K562 (cell line): ENCODE results near the gene COL24A1.
"Not testable (repeated sequence)": the region's sequence is repeated elsewhere in the genome, so short reads cannot be mapped to it uniquely, and the experiment has no call there.

Experiments used
- COPS2 ChIP-seq: fragments of 450-650 bp; conservative IDR thresholded peaks from 2 replicates; pipeline ENCODE4 v1.6.1; 2016; ENCODE audit warnings: mild to moderate bottlenecking, moderate library complexity
- CTCF ChIP-seq, 3 experiments: IDR thresholded peaks in 2 of 3; conservative IDR thresholded peaks in 1 of 3; 2 replicates each; pipeline ENCODE4 v1.5.1; 2011 to 2012; ENCODE audit warnings: low read length in 3 of 3, mild to moderate bottlenecking in 3 of 3, control low read depth in 2 of 3, improper control_type of control experiment in 1 of 3, inconsistent platforms in 1 of 3, low read depth in 1 of 3, mixed read lengths in 1 of 3, moderate library complexity in 1 of 3; ENCODE audit not compliant: insufficient read depth in 2 of 3
- DLX4 ChIP-seq: fragments of 250-450 bp; sonication (Bioruptor Pico); IDR thresholded peaks from 2 replicates; pipeline ENCODE4 v1.6.1; 2021; ENCODE audit warnings: mild to moderate bottlenecking
- DPF2 ChIP-seq: fragments of 450-650 bp; IDR thresholded peaks from 2 replicates; pipeline ENCODE4 v1.6.1; 2016
- GATA2 ChIP-seq: sonication (generic); formaldehyde crosslinking; IDR thresholded peaks from 2 replicates; pipeline ENCODE4 v1.4.0; 2020; ENCODE audit warnings: mild to moderate bottlenecking, missing genetic modification reagents
- MXD1 ChIP-seq: fragments of 250-450 bp; sonication (Bioruptor Pico); IDR thresholded peaks from 2 replicates; pipeline ENCODE4 v1.8.0; 2021; ENCODE audit warnings: borderline replicate concordance, mild to moderate bottlenecking, moderate library complexity; ENCODE audit not compliant: poor library complexity, severe bottlenecking
- SAFB ChIP-seq: fragments of 200-400 bp; formaldehyde crosslinking; IDR thresholded peaks from 2 replicates; pipeline ENCODE4 v1.6.1; 2017; ENCODE audit warnings: low read depth, low read length, borderline replicate concordance
- U2AF2 ChIP-seq: fragments of 200-400 bp; formaldehyde crosslinking; optimal IDR thresholded peaks from 2 replicates; pipeline ENCODE3; 2017; ENCODE audit warnings: low read depth, mild to moderate bottlenecking, low read length
- ZNF778 ChIP-seq: fragments of 450-650 bp; formaldehyde crosslinking; IDR thresholded peaks from 2 replicates; pipeline ENCODE4 v1.4.0; 2020; ENCODE audit warnings: mild to moderate bottlenecking, moderate library complexity

- not testable (repeated sequence) for TF ChIP-seq CTCF (IDR thresholded peaks at IDR 0.05 in 2 of 3, conservative IDR thresholded peaks at IDR 0.05 in 1 of 3; ENCODE audit: insufficient read depth in 2 of 3, low read depth in 1 of 3, low read length in 3 of 3); ZNF778 (CRISPR knock-in tag); MXD1 (CRISPR knock-in tag); DLX4 (CRISPR knock-in tag); SAFB; COPS2; GATA2 (CRISPR knock-in tag); U2AF2; DPF2
Measured at GRCh38 chr1:85833165-85833564, 323.4 kb downstream of the COL24A1 start.
